ENCODE measurements around the gene SLFN11.
A peak's percentile ranks its signal among the peaks of the same experiment; 100 is the strongest.

SLFN11 gene

GRCh38 chr17:35352284-35352683 is 21.1 kb downstream of the SLFN11 start:
- H3K79me2 ChIP-seq (ENCODE audit: control insufficient read depth, low read length), result no peaks in the 10 kb centered on the region
- no peak for TF ChIP-seq EZH2phosphoT487 (IDR thresholded peaks at IDR 0.05; ENCODE audit: borderline replicate concordance, low read length)
- TF ChIP-seq CTCF (IDR thresholded peaks at IDR 0.05; ENCODE audit: low read depth, low read length, poor library complexity, severe bottlenecking), result no peak
- no peaks in the 10 kb centered on the region for H3K9me3 ChIP-seq (ENCODE audit: control insufficient read depth, insufficient read depth, low read length)
- no peaks in the 10 kb centered on the region for H3K9me2 ChIP-seq (replicated peaks; ENCODE audit: control insufficient read depth, low read length)
- no peaks in the 10 kb centered on the region for H4K20me1 ChIP-seq (ENCODE audit: control insufficient read depth, insufficient read depth, low read depth, low read length)
- no peaks in the 10 kb centered on the region for H3F3A ChIP-seq (ENCODE audit: control insufficient read depth, insufficient read depth)
- no peaks in the 10 kb centered on the region for H3K27me3 ChIP-seq (ENCODE audit: control insufficient read depth, low read length)
- H3K4me3 ChIP-seq (ENCODE audit: low read length), result no peak overlapping the region
- H3K36me3 ChIP-seq (ENCODE audit: control insufficient read depth, low read length), result no peaks in the 10 kb centered on the region
- no peaks in the 10 kb centered on the region for H3K4me1 ChIP-seq (ENCODE audit: control insufficient read depth, low read length)
- H3K4me2 ChIP-seq (ENCODE audit: low read length), result no peak overlapping the region
- H3K27ac ChIP-seq (ENCODE audit: low read depth, low read length), result no peak overlapping the region

- Histone ChIP-seq H3K4me1 (ENCODE audit: control insufficient read depth, low read length) (peaks cover 12% of the 10 kb centered on the region), H3K4me3 (ENCODE audit: low read length) (no peak overlapping the region), H3K79me2 (ENCODE audit: control insufficient read depth, low read length) (no peaks in the 10 kb centered on the region), H3K27ac (ENCODE audit: low read depth, low read length) (no peak overlapping the region), H3K9me3 (ENCODE audit: control insufficient read depth, insufficient read depth, low read length) (0 out of 2 replicates have a peak, but pooled peaks cover 2% of the 10 kb centered on the region), H3F3A (ENCODE audit: control insufficient read depth, insufficient read depth) (no peaks in the 10 kb centered on the region), H3K36me3 (ENCODE audit: control insufficient read depth, low read length) (no peaks in the 10 kb centered on the region), H3K27me3 (ENCODE audit: control insufficient read depth, low read length) (no peaks in the 10 kb centered on the region), H3K9me2 (replicated peaks; ENCODE audit: control insufficient read depth, low read length) (no peaks in the 10 kb centered on the region), H3K4me2 (ENCODE audit: low read length) (no peak overlapping the region), H4K20me1 (ENCODE audit: control insufficient read depth, insufficient read depth, low read depth, low read length) (no peaks in the 10 kb centered on the region)
- TF ChIP-seq CTCF (IDR thresholded peaks at IDR 0.05; ENCODE audit: low read depth, low read length, poor library complexity, severe bottlenecking), result no peak
- TF ChIP-seq EZH2phosphoT487 (IDR thresholded peaks at IDR 0.05; ENCODE audit: borderline replicate concordance, low read length), result no peak
These were observed 22.9 kb downstream of the SLFN11 start for GRCh38 chr17:35350493-35350892.

- H3K9me3 ChIP-seq (ENCODE audit: control insufficient read depth, insufficient read depth, low read length), result peaks cover 19% of the 10 kb centered on the region
- no peaks in the 10 kb centered on the region for H4K20me1 ChIP-seq (ENCODE audit: control insufficient read depth, insufficient read depth, low read depth, low read length)
- H3K4me2 ChIP-seq (ENCODE audit: low read length), result peak overlapping the region; percentile 46
- H3F3A ChIP-seq (ENCODE audit: control insufficient read depth, insufficient read depth), result no peaks in the 10 kb centered on the region
- H3K27ac ChIP-seq (ENCODE audit: low read depth, low read length), result no peak overlapping the region
- peak overlapping the region; percentile 32 for H3K4me3 ChIP-seq (ENCODE audit: low read length)
- no peaks in the 10 kb centered on the region for H3K9me2 ChIP-seq (replicated peaks; ENCODE audit: control insufficient read depth, low read length)
- H3K36me3 ChIP-seq (ENCODE audit: control insufficient read depth, low read length), result no peaks in the 10 kb centered on the region
- H3K4me1 ChIP-seq (ENCODE audit: control insufficient read depth, low read length), result peaks cover 32% of the 10 kb centered on the region
- no peaks in the 10 kb centered on the region for H3K27me3 ChIP-seq (ENCODE audit: control insufficient read depth, low read length)
- no peaks in the 10 kb centered on the region for H3K79me2 ChIP-seq (ENCODE audit: control insufficient read depth, low read length)
- TF ChIP-seq CTCF (IDR thresholded peaks at IDR 0.05; ENCODE audit: low read depth, low read length, poor library complexity, severe bottlenecking) (no peak), EZH2phosphoT487 (IDR thresholded peaks at IDR 0.05; ENCODE audit: borderline replicate concordance, low read length) (no peak)
These were observed 27.3 kb downstream of the SLFN11 start for GRCh38 chr17:35345926-35346771.
